ENCODE results near the gene TARS2. TPM values are rescaled to one million over a fixed set of nuclear protein-coding genes. Genes with fewer than 3 reads are reported as not detected.

TARS2 gene
- total RNA-seq, 6 experiments from 2014 or later, result 17.1 to 21.5 (median 19.4) TPM

DNA sequence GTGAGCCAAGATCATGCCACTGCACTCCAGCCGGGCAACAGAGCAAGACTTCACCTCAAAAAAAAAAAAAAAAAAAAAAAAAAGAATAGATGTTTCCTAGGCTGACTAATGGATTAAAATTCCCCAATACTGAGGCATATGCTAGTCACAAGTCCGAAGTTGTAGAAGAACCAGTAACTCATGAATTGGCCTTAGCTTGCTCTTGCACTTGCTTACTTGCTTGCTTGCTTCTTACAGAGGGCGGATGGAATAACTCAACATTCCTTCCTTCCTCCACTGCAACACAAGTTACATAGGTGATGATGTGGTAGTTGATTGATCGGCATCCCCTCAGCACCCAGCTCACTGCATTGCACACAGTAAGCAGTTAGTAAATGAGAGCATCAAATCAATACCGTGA lies 2.8 kb upstream of the TARS2 start:
- H3K27ac Mint-ChIP-seq, result peak overlapping the region; percentile 62; the same call in 1 of the 2 replicates
- no peaks in the 10 kb centered on the region for H3K9me3 Mint-ChIP-seq
- H3K4me1 Mint-ChIP-seq (ENCODE audit: low read depth), result peaks cover 46% of the 10 kb centered on the region
- DNase-seq, result peak; percentile 83
- H3K27me3 Mint-ChIP-seq (ENCODE audit: insufficient read depth), result peaks cover 1% of the 10 kb centered on the region; the same call in 1 of the 2 replicates
- peak overlapping the region; percentile 63; the same call in 1 of the 2 replicates for H3K4me3 Mint-ChIP-seq
- TF ChIP-seq CTCF (IDR thresholded peaks at IDR 0.05), result no peak
- H3K36me3 Mint-ChIP-seq (ENCODE audit: low read depth), result no peaks in the 10 kb centered on the region; the same call in 1 of the 2 replicates

- peaks cover 1% of the 10 kb centered on the region; the same call in 1 of the 2 replicates for H3K27me3 Mint-ChIP-seq (ENCODE audit: insufficient read depth)
- peak overlapping the region; percentile 62 for H3K27ac Mint-ChIP-seq
- peak; percentile 33; the same call in 1 of the 2 replicates for TF ChIP-seq CTCF (IDR thresholded peaks at IDR 0.05)
- peak; percentile 30 for DNase-seq
- no peaks in the 10 kb centered on the region for H3K9me3 Mint-ChIP-seq
- peaks cover 41% of the 10 kb centered on the region for H3K4me1 Mint-ChIP-seq (ENCODE audit: low read depth)
- H3K36me3 Mint-ChIP-seq (ENCODE audit: low read depth), result no peaks in the 10 kb centered on the region; the same call in 1 of the 2 replicates
- H3K4me3 Mint-ChIP-seq, result peak overlapping the region; percentile 63
Observed at GRCh38 chr1:150484861-150485260, 2.4 kb upstream of the TARS2 start.

DNA sequence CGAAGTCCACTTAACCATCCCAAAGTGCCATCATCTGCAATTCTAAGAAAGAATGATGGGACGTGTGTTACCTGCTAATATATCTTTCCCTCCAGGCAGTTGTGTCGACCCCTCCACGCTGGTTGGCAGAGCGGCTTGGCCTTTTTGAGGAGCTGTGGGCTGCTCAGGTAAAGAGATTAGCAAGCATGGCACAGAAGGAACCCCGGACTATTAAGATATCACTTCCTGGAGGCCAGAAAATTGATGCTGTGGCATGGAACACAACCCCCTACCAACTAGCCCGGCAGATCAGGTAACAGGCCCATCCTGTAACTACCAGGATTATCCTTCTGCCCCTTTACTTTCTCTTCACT lies 520 bp downstream of the TARS2 start:
- peak overlapping the region; percentile 92 for H3K27ac Mint-ChIP-seq
- DNase-seq, result no peak
- peaks cover 6% of the 10 kb centered on the region for H3K36me3 Mint-ChIP-seq (ENCODE audit: low read depth)
- H3K4me1 Mint-ChIP-seq (ENCODE audit: low read depth), result peaks cover 39% of the 10 kb centered on the region
- peak overlapping the region; percentile 92 for H3K4me3 Mint-ChIP-seq
- no peaks in the 10 kb centered on the region for H3K9me3 Mint-ChIP-seq
- TF ChIP-seq CTCF (IDR thresholded peaks at IDR 0.05), result no peak
- H3K27me3 Mint-ChIP-seq (ENCODE audit: insufficient read depth), result peaks cover 1% of the 10 kb centered on the region; the same call in 1 of the 2 replicates

DNA sequence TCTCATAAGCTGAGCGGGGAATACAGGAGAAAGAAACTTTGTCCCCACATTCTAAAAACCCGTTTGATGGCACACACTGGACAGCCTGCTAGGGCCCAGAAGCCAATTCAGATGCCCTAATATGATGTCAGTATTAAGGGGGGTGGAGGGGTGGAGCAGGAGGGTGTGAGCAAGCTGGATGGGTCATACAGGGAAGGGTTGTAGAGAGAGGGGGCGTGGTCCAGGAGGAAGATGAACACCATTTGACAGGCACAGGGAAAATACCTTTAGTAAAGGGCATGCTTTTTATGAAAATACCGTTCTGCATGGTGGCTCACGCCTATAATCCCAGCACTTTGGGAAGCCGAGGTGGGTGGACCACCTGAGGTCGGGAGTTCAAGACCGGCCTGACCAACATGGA lies 6.0 kb downstream of the TARS2 start:
- H3K9me3 Mint-ChIP-seq, result no peaks in the 10 kb centered on the region
- no peak overlapping the region for H3K27ac Mint-ChIP-seq
- peaks cover 7% of the 10 kb centered on the region for H3K4me1 Mint-ChIP-seq (ENCODE audit: low read depth)
- no peak for TF ChIP-seq CTCF (IDR thresholded peaks at IDR 0.05)
- no peak for DNase-seq
- peaks cover 18% of the 10 kb centered on the region for H3K36me3 Mint-ChIP-seq (ENCODE audit: low read depth)
- H3K27me3 Mint-ChIP-seq (ENCODE audit: insufficient read depth), result no peaks in the 10 kb centered on the region
- no peak overlapping the region for H3K4me3 Mint-ChIP-seq

DNA sequence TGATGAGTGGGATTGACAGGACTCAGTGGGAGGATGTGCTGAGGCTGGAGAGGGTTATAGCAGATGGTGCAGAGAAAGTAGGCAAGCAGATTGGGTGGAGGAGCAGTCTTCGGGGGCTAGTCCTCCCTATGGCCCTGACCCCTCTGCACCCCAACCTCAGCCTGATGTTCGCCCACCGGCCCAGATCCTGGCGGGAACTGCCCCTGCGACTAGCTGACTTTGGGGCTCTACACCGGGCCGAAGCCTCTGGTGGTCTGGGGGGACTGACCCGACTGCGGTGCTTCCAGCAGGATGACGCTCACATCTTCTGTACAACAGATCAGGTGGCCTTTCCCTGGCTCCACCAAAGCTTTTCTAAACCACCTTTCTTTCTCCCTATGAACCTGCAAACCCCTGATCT lies 11.1 kb downstream of the TARS2 start:
- Mint-ChIP-seq H3K9me3 (no peaks in the 10 kb centered on the region), H3K4me3 (no peak overlapping the region), H3K27ac (no peak overlapping the region), H3K4me1 (ENCODE audit: low read depth) (no peaks in the 10 kb centered on the region), H3K27me3 (ENCODE audit: insufficient read depth) (no peaks in the 10 kb centered on the region), H3K36me3 (ENCODE audit: low read depth) (peaks cover 25% of the 10 kb centered on the region; the same call in 1 of the 2 replicates)
- no peak for DNase-seq
- no peak for TF ChIP-seq CTCF (IDR thresholded peaks at IDR 0.05)

GRCh38 chr1:150505431-150505830 lies 18.2 kb downstream of the TARS2 start:
- H3K27me3 Mint-ChIP-seq (ENCODE audit: insufficient read depth), result no peaks in the 10 kb centered on the region

More at GRCh38 chr1:150505431-150505830, 18.2 kb downstream of the TARS2 start:
- no peak for TF ChIP-seq CTCF (IDR thresholded peaks at IDR 0.05)
- Mint-ChIP-seq H3K36me3 (ENCODE audit: low read depth) (peaks cover 22% of the 10 kb centered on the region), H3K4me1 (ENCODE audit: low read depth) (peaks cover 22% of the 10 kb centered on the region), H3K9me3 (no peaks in the 10 kb centered on the region), H3K27ac (0 out of 2 replicates have a peak overlapping the region, but pooled peaks have one; percentile 8), H3K4me3 (no peak overlapping the region)
- no peak for DNase-seq
